T47D (cell line): ENCODE data around the gene ALX4.

Experiments used
- DNase-seq, 2 experiments: peaks; one replicate each; pipeline versions ENCODE4 v3.0.0 to v3.0.0-alpha.2; 2011 to 2012; ENCODE audit warnings: low read depth in 1 of 2, low spot score in 1 of 2
- JUND ChIP-seq: IDR thresholded peaks from 2 replicates; pipeline ENCODE4 v1.6.1; 2012; ENCODE audit warnings: low read depth
- in situ Hi-C: cut with HindIII; loops from 2 replicates; pipeline ENCODE4 v1.10.0; 2016; ENCODE audit warnings: low sequenced_read_pairs, low pct_unique_long_range_greater_than_20kb

The ALX4 gene

DNA sequence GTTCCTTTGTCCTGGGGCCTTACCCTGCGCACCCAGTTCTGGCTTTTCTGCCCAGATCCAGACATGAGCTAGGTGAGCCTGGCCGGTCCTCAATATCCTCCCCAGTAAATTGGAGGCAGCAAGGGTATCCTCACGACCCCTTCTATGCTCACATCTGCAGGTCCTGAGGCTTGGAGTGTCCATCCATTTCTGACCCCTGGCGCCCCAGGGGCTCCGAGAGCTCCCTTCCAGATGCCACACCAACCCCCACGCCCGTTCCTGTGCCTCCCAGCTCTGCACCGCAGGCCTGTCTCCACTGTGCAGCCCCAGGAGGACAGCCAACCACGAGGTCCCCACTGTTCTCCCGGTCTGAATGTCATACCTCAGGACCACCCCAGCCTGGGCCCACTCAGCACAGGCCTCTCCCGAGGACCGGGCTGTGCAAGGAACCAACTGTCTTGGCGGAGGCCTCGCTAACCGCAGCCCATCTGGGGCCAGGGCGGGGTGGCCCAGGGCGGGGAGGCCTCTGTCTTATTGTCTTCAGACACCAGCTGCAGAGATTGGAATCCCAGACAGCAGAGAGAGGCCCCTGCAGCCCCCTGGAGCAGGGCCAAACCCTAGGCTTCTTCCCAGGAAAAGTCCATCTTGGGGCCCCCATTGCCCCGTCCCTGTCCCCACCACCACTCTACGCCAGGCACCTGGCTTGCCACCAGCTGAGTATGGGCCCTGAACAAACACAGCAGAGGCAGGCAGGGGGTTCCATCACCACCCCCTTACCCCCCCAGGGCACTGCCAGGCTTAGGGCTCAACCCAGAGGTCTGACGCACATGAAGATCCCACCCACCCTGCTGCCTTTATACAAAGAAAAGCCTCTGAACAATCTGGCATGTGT is 39.3 kb downstream of the ALX4 start:
- no peak for TF ChIP-seq JUND
- DNase-seq = no peak
- in situ Hi-C loops = no loop called here

DNA sequence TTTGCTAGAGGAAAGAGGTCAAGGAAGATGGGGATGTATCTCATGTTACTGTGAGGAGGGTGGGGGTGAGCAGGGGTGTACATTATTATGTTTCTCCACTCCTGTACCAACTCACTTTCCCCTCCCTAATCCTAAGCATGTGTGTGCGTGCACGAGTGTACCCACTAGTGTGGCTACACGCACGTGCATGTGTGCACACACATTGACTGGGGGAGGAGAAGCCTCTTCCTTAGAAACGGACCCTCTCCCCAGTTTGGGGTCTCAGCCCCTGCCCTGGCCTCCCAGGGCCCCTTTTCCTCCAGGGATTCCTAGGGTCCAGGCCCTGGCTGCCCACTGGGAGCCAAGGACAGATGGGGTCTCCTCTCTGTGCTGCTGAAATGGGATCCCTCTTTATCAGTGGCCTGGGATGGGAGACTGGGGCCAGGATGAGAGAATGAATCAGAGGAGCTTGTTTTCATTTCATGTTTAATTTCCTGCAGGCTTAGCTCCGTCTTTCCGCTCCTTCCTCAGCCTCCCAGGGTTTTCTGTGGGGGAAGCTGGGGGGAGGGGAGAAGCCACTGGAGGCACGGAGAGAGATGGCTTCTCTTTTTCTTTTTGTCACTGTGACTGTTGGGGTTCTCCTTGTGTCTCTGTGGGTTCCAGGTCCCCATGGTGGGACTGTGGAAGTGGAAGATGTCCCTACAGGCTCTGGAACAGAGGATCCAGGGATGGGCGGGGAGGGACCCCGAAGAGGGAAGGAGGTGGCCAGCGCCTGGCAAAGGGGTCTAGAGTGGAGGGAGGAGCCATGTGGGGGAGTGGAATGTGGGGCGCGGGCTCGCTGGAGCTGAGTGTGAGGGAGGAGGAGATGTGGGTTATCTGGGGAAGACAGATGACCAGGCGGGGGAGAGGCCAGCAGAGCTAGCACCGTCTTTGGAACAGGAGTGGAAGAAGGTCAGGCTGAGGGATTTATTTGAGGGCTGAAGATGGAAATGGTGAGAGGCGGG is 40.3 kb downstream of the ALX4 start:
- in situ Hi-C loops = no loop called here
- no peak for DNase-seq
- TF ChIP-seq JUND = no peak

DNA sequence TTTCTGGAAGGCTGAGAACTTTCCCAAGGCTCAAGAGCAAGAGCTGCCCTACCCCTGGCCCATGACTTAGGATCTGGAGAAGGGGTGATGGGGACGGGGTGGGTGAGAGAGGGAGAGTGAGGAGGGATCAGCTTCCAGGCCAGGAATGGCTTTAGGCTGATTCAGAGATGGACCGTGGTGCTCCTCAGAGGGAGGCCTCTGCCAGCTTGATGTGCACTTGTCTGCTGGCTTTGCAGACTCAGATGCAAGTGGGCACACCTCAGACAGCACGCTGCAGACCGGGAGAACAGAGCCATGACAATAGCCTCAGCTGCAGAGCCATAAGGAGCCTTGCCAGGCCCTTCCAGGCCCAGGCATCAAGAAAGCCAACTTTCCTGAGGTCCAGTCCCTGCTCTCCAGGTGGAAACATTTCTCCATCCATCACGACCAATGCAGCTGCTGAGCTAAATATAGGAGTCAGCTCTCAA is 41.3 kb downstream of the ALX4 start:
- no peak for DNase-seq
- TF ChIP-seq JUND = no peak
- in situ Hi-C loops = no loop called here

DNA sequence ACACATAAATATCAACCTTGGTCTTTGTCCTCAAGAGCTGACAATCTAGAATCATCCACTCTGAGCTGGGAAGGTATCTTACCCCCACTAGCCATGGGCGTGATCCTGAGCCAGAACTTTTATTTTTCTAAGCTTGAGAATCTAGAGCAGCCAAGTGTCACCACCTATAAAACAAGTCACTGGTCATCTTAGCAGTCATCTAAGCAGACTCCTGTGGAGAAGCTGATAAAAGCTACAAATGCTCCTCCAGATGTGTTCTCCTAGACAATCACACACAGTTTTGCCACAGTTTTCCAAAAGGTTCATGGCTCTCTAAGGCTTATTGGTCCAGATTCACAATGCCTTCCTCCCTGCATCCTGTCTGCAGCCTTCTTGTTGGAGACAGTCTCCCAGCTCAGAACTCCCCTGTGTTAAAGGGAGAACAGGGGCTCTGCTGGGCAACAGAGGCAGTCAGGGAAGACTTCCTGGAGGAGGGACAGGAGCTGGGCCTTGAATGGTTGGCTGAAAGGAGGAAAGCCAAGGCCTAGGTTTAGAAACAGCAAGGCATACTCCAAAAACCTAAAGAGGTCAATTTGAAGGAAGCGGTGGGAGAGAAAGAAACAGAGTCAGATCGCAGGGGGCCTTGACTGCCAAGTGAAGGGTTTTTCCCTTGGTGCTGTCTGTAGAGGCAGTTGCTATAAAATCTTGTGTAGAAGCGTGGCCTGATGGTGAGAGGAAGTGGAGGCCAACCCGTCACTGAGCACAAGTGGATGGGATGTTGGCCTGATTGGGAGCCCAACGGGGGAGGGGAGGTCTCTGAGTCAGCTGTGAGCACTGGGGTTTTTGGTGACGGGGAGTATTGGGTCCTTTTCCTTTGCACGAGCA is 42.0 kb downstream of the ALX4 start:
- in situ Hi-C loops = no loop called here
- no peak for TF ChIP-seq JUND
- DNase-seq = no peak

DNA sequence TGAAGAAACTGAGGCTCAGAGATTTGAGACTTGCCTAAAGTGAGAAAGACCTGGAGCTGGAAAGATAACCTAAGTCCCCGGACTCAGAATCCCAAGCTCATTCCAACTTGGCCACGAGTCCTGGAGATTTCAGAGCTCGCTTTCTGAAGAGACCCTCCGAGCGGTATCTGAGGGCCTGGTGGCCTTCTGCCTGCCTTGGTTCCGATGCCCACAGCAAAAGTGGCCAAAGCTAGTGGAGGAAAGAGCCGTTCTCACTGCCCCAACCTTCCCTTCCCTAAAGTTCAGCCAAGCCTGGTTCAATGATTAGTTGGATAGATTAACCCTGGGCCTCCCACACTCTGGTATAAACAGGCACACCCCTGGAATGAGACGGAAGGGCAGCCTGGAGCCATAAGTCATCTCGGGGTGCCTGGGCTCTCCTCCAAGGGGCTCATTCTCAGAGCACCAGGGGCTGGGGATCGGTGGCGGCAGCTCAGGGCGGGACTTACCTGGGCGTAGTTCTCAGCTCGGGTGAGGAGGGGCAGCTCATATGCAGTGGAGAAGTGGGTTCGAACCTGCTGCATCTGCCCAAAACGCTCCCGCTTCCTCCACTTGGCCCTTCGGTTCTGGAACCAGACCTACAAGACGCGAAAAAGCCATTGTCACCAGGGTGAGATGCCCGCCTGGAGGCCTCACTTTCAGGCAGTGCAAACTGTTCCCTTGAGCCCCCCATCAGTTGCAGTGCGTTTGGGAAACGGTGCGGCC is 42.8 kb downstream of the ALX4 start:
- no peak for TF ChIP-seq JUND
- no peak for DNase-seq
- in situ Hi-C loops = no loop called here

DNA sequence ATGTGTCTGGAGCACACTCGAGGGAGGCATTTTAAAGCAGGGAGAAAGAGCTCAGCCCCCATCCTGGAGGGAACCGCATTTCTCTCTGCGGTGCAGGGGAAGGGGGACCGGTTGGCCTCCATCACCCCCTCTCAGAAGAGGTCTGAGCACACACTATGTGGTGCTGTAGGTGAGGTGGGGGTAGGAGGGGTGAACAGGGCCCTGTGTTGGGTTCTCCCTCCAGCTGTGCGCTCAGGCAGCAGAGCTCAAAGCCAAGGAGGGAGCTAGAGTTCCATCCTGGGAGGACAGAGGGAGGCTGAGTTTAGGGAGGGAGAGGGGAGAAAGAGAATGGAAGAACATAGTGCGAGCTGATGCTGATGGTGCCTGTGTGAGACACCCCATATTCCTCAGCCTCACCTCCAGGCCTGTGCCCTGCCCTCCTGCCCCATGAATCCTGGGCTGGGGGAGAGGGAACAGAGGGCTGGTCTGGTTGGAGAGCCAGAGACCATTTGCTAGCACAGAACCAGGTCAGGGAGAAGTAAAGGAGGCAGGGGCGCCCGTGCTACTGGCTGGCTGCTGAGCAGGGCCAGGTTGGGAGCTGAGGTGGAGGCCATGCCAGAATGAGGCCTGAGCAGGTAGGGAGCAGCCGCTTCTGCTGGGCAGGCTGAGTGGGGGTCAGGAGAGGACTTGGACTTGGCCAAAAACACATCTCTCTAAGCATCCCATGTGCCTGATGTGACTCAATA is 43.7 kb downstream of the ALX4 start:
- no peak for DNase-seq
- TF ChIP-seq JUND = no peak
- in situ Hi-C loops = no loop called here

DNA sequence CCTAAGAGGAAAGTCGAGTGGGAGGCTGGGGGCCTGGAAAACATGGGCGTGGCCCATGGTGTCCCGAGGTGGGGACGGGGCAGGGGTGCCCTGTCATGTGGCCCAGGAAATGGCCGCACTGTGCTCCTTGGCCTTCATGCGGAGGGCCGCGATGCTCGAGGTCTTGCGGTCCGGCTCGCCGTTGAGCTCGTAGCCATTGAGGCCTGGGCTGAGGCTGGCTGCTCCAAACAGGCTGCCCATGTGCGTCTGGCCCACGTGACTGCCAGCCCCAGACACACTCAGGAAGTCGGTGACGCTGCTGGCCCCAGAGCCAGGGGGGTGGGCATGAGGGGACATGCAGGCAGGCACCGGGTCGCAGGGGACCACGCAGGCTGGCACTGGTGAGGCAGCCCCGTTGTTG is 45.2 kb downstream of the ALX4 start:
- in situ Hi-C loops = no loop called here
- DNase-seq = no peak
- TF ChIP-seq JUND = no peak

DNA sequence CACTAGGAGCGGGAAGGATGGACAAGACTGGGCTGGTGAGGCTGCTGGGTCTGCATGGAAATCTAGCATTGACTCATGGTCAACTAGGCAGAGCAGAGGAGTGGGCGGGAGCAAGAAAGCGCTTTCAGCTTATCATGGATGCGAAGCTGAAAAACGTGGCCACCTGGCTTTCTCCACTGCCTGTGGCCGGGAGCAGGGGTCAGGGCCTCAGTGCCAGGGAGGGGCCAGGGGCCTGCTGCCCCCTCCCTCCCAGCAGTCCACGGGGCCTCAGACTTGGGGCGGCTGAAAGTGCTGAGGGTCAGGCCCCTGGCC is 45.5 kb downstream of the ALX4 start:
- DNase-seq = no peak
- TF ChIP-seq JUND = no peak
- in situ Hi-C loops = no loop called here

DNA sequence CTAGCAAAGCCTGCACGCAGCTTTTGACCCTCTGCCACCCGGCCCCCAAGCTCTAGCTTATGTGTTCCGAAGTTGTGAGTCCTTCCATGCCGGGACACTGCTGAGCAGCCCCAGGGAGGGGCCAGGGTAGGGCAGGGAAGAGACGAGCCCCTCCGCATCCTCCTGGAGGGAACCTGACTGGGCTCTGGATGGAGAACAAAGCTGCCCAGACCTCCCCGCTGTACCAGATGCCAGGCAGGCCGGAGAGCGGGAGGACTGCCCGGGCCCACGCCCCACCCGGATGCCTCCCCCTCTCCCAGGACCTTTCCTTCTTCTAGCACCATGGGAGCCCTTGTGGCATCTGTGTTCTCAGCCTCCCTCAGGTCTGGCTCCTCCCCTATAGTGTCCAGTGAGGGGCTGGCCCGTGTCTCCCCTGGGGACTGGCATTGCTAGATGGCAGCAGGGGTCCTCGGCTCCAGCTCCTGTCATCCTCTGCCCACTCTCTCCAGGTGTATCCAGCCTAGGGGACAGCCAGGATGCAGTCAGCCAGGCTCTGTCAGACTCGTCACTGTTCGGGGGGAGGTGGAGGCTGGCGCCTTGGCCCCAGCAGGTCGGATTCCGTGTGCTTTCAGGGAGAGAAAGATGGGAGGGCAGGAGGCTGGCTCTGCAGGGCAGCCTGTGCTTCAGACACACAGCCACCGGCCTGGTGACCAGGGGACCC is 46.1 kb downstream of the ALX4 start:
- no peak for DNase-seq
- in situ Hi-C loops = no loop called here
- TF ChIP-seq JUND = no peak

DNA sequence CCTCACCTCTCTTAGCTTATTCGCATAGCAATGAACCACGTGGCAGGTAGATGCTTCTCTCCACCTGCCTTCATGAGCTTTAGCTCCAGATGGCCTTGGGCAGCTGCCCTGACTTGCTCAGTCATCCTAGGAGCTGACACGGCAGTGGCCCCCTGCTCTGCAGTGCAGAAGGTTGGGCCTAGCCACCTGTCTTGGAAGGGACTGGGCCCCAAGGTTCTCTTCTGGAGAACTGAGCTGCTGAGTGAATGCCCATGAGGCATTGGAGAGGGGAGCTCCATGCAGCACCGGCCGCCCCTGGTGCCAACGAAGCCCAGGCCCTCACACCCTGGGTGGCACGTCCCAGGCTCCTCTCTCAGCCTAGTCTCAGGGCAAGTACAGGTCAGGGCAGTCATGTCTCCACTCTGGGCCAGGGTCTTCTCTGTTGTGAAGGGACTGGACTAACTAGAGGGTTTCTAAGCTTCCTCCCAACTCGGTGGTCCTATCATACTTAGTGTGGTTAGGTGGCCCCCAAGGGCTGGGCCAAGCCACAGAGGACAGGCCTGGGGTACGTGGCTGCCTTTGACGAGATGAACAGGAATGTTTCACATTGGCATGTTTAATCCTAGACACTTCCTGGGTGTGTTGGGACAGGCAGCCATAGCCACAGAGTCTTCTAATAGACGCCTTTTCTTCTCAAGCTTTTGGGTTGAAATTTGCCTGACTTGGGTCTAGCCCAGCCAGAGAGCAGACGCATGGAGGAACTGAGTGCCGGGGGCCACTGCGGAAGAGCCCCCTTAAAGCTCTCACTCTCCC is 47.9 kb downstream of the ALX4 start:
- in situ Hi-C loops = no loop called here
- no peak for DNase-seq
- TF ChIP-seq JUND = no peak
